HCT116 (cell line): ENCODE measurements around the gene SLC15A2.

Source experiments
- EZH2phosphoT487 ChIP-seq: fragments of 200-600 bp; IDR thresholded peaks from 2 replicates; pipeline ENCODE4 v1.6.1; 2018; ENCODE audit warnings: antibody characterized with exemption, borderline replicate concordance
- JUND ChIP-seq: IDR thresholded peaks from 2 replicates; pipeline ENCODE4 v1.6.1; 2012
- MAX ChIP-seq: IDR thresholded peaks from 2 replicates; pipeline ENCODE4 v1.6.1; 2012
- SIN3A ChIP-seq: IDR thresholded peaks from 2 replicates; pipeline ENCODE4 v1.6.1; 2012; ENCODE audit warnings: low read depth
- SP1 ChIP-seq: IDR thresholded peaks from 2 replicates; pipeline ENCODE4 v1.6.1; 2012; ENCODE audit warnings: low read depth
- TF ChIP-seq, protein P1 (sequence below), 3 experiments: fragments of 200-600 bp in 1 of 3; sonication (generic) in 1 of 3; IDR thresholded peaks in 2 of 3; conservative IDR thresholded peaks in 1 of 3; 2 replicates each; pipeline ENCODE4 v1.5.1; 2012 to 2017; ENCODE audit warnings: low read depth in 2 of 3, low read length in 2 of 3, antibody characterized with exemption in 1 of 3, borderline replicate concordance in 1 of 3, control low read depth in 1 of 3, mild to moderate bottlenecking in 1 of 3, mixed read lengths in 1 of 3, mixed run types in 1 of 3, moderate library complexity in 1 of 3; ENCODE audit not compliant: insufficient read depth in 1 of 3

DNA sequence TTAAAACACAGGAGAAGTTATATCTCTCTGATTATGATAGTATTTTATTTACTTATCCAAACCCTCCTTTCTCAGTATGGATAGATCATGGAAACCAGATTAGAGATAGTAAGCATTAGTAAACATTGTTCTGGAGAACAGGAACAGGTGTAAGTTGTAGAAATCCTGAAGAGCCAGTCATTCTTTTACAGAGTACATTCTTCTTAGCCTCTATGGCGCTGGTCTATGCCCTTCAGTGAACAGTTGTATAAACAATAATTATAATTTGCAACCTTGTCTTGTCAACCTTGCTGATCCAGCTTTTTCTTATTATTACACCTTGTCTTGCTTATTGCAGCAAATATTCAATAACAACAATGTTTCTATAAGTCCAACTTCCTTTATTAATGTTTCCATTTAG, 47.4 kb downstream of the SLC15A2 start:
- TF ChIP-seq, protein P1, sequence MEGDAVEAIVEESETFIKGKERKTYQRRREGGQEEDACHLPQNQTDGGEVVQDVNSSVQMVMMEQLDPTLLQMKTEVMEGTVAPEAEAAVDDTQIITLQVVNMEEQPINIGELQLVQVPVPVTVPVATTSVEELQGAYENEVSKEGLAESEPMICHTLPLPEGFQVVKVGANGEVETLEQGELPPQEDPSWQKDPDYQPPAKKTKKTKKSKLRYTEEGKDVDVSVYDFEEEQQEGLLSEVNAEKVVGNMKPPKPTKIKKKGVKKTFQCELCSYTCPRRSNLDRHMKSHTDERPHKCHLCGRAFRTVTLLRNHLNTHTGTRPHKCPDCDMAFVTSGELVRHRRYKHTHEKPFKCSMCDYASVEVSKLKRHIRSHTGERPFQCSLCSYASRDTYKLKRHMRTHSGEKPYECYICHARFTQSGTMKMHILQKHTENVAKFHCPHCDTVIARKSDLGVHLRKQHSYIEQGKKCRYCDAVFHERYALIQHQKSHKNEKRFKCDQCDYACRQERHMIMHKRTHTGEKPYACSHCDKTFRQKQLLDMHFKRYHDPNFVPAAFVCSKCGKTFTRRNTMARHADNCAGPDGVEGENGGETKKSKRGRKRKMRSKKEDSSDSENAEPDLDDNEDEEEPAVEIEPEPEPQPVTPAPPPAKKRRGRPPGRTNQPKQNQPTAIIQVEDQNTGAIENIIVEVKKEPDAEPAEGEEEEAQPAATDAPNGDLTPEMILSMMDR (IDR thresholded peaks at IDR 0.05 in 2 of 3, conservative IDR thresholded peaks at IDR 0.05 in 1 of 3; ENCODE audit: borderline replicate concordance in 1 of 3, insufficient read depth in 1 of 3, low read depth in 2 of 3, low read length in 2 of 3) = no peak
- TF ChIP-seq EZH2phosphoT487 = no peak
- TF ChIP-seq MAX = no peak
- no peak for TF ChIP-seq JUND
- TF ChIP-seq SIN3A = no peak
- no peak for TF ChIP-seq SP1
